Stromal cell of bone marrow (primary cell): ENCODE measurements around the gene AP4M1.
"Not testable (repeated sequence)": the region's sequence is repeated elsewhere in the genome, so short reads cannot be mapped to it uniquely, and the experiment has no call there.

Experiments
- DNase-seq: peaks from one replicate; pipeline ENCODE4 v3.0.0-alpha.2; 2012; ENCODE audit warnings: low read depth

The AP4M1 gene

DNA sequence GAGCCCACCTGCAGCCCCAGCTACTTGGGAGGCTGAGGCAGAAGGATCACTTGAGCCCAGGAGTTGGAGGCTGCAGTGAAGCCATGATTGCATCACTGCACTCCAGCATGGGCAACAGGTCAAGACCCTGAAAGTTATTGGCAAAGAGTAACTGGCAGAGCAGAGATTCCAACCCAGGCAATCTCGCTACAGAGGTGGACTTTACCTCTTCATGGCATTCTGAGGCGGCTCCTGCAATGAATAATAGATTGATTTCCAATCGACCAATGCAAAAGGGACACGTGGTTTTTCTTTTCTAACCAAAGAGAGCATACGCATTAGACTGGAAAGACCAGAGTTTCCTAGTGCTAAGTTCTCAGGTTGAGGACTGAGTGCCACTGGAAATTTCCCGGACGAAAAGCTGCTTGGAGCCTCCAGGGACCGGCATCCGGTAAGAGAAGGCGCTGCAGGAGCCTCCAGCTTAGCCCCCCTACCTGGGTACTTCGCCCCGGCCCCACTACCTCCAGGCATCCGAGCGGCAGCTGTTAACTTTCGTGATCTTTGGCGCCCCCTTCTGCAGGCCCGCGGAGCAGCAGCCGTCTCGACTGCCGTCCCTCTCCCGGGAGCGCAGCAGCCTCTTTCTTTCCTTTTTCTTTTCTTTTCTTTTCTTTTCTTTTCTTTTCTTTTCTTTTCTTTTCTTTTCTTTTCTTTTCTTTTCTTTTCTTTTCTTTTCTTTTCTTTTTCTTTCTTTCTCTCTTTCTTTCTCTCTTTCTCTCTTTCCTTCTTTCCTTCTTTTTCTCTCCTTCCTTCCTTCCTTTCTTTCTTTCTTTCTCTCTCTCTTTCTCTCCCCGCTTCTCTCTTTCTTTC is 29.4 kb downstream of the AP4M1 start:
- DNase-seq = no peak

- no peak for DNase-seq
Observed at GRCh38 chr7:100132126-100132525, 30.7 kb downstream of the AP4M1 start.

GRCh38 chr7:100132697-100133151 is 31.3 kb downstream of the AP4M1 start:
- DNase-seq = no peak

GRCh38 chr7:100137851-100138760 is 36.7 kb downstream of the AP4M1 start:
- no peak for DNase-seq

DNA sequence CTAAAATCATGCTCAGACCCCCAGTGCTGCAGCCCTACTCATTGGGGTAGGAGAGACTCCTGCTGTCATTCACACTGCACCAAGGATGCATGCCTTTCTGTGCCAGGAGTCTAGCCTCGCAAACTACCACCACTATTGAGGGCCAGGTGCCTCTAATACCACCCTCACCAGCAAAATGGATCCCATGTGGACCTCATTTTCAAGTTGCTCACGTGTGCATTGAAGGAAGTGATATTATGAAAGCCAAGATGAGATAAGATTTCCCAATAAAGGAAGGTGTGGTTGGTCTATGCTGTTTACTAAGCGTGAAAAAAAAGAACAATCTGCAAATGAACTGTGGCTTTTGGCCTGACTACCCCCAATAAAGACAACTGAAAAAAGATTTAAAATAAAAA is 40.1 kb downstream of the AP4M1 start:
- DNase-seq = no peak

GRCh38 chr7:100142461-100142860 is 41.0 kb downstream of the AP4M1 start:
- no peak for DNase-seq

- not testable (repeated sequence) for DNase-seq
Observed at GRCh38 chr7:100146350-100146749, 44.9 kb downstream of the AP4M1 start.

DNA sequence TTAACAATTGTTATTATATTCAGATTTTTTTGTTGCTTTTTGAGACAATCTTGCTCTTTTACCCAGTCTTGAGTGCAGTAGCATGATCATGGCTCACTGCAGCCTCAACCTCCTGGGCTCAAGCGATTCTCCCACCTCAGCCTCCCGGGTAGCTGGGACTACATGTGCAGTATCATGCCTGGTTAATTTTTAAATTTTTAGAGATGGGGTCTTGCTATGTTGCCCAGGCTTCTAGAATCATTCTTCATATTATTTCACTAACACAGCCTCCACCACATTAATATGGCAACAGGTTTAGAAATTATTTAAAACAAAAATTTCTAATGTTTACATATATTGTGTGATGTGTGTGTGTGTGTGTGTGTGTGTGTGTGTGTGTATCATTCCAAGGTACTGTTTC is 45.8 kb downstream of the AP4M1 start:
- no peak for DNase-seq

GRCh38 chr7:100148225-100148558 is 46.7 kb downstream of the AP4M1 start:
- no peak for DNase-seq

- peak; percentile 98 for DNase-seq
Observed at GRCh38 chr7:100148559-100149328, 47.3 kb downstream of the AP4M1 start, which contains the start of gene LAMTOR4. TSS of gene LAMTOR4 (plus strand) at chr7:100148918. CDS start at chr7:100148973, 55 bp downstream.

DNA sequence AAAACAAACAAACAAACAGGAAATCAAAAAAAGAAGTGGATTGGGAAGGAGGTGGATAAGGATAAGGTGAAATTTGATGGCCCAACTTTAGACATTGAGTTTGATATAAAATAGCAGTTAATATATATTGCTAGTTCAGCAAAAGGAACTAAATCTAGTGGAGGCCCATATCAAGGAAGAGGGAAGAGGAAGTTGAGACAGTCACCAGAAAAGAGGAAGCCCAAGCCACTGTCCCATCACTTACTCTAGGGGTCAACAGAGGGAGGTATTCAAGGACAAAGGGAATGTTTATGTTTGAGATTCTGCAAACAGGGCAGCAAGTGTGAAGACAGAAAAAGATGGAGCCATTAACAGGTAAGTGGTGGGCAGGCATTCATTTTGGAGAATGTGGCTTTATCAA is 51.0 kb downstream of the AP4M1 start:
- DNase-seq = no peak

DNA sequence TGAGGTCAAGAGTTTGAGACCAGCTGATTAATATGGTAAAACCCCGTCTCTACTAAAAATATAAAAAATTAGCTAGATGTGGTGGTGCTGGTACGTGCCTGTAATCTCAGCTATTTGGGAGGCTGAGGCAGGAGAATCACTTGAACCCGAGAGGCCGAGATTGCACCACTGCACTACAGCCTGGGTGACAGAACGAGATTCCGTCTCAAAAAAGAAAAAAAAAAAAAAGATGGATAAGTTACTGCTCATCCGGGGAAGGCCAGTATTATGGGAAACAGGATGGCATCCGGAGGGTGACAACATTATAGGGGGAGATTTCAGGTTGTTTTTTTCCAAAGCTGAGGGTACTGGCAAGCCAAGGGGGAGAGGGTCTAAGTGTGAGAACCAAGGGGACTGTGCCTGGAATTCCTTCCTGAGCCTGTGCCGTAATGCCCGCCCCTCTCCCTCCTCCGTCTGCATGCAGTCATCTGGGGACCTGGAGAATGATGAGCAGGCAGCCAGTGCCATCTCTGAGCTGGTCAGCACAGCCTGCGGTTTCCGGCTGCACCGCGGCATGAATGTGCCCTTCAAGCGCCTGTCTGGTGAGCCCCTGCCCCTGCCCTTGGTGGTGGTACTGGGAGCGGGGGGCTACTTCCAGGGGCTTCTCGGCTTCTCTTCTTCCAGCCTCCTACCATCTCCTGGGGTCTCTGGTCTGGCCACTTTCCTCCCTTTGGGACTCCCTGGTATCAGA is 51.7 kb downstream of the AP4M1 start:
- DNase-seq = no peak

- no peak for DNase-seq
Observed at GRCh38 chr7:100153708-100154535, 52.5 kb downstream of the AP4M1 start.

- no peak for DNase-seq
Observed at GRCh38 chr7:100154651-100155491, 53.4 kb downstream of the AP4M1 start.

GRCh38 chr7:100155553-100156317 is 54.3 kb downstream of the AP4M1 start:
- DNase-seq = no peak

- DNase-seq = no peak
Observed at GRCh38 chr7:100156331-100157068, 55.1 kb downstream of the AP4M1 start.

- DNase-seq = no peak
Observed at GRCh38 chr7:100157069-100157333, 55.6 kb downstream of the AP4M1 start.
